ENCODE measurements around the gene KCTD4. TPM values are rescaled to one million over a fixed set of nuclear protein-coding genes. Genes with fewer than 3 reads are reported as not detected.

The KCTD4 gene
- total RNA-seq, 1 donor from 2014 or later, result not detected

DNA sequence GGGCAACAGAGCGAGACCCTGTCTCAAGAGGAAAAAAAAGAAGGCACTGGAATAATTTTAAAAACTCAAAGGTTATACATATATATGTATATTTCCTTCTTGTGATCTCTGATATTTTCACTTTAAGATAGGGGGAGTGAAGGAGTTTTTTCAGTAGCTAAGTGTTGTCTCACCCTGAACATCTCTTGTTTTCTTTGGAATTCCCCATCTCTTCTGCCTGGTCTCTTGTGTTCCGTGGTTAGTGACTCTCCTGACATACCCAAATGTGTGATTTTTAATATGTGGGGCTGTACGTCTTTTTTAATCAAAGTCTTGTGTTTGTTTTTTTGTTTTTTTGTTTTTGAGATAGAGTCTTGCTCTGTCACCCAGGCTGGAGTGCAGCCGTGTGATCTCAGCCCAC is 15.3 kb upstream of the KCTD4 start:
- no peak overlapping the region for H3K4me3 Mint-ChIP-seq
- no peaks in the 10 kb centered on the region for H3K27me3 Mint-ChIP-seq
- H3K27ac Mint-ChIP-seq, result no peak overlapping the region
- peaks cover 15% of the 10 kb centered on the region for H3K36me3 Mint-ChIP-seq
- H3K9me3 Mint-ChIP-seq, result peaks cover 4% of the 10 kb centered on the region
- no peak for DNase-seq (ENCODE audit: extremely low spot score, unreplicated experiment)
- H3K4me1 Mint-ChIP-seq (ENCODE audit: unreplicated experiment), result peaks cover 26% of the 10 kb centered on the region
- TF ChIP-seq, protein P1, sequence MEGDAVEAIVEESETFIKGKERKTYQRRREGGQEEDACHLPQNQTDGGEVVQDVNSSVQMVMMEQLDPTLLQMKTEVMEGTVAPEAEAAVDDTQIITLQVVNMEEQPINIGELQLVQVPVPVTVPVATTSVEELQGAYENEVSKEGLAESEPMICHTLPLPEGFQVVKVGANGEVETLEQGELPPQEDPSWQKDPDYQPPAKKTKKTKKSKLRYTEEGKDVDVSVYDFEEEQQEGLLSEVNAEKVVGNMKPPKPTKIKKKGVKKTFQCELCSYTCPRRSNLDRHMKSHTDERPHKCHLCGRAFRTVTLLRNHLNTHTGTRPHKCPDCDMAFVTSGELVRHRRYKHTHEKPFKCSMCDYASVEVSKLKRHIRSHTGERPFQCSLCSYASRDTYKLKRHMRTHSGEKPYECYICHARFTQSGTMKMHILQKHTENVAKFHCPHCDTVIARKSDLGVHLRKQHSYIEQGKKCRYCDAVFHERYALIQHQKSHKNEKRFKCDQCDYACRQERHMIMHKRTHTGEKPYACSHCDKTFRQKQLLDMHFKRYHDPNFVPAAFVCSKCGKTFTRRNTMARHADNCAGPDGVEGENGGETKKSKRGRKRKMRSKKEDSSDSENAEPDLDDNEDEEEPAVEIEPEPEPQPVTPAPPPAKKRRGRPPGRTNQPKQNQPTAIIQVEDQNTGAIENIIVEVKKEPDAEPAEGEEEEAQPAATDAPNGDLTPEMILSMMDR (conservative IDR thresholded peaks at IDR 0.05), result no peak

DNA sequence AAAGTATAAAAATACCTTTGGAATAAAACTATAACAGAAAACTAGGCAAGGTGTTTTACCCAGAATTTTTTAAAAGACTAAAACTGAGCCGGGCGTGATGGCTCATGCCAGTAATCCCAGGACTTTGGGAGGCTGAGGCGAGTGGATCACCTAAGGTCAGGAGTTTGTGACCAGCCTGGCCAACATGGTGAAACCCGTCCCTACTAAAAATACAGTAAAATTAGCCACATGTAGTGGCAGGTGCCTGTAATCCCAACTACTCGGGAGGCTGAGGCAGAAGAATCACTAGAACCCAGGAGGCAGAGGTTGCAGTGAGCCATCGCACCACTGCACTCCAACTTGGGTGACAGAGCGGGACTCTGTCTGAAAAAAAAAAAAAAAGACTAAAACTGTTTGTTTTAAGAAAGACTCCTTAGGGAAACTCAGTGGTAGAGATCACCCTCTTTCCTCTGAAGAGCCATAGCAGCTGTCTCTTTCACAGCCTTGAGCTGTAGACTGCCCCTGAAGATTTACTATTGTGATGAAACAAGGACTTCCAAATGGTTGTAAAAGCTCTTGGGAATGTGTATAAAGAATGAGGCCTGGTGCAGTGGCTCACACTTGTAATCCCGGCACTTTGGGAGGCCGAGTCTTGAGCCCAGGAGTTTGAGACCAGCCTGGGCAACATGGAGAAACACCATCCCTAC is 14.7 kb upstream of the KCTD4 start:
- TF ChIP-seq, protein P1 (conservative IDR thresholded peaks at IDR 0.05), result no peak
- Mint-ChIP-seq H3K27me3 (no peaks in the 10 kb centered on the region), H3K4me3 (no peak overlapping the region), H3K36me3 (peaks cover 21% of the 10 kb centered on the region), H3K4me1 (ENCODE audit: unreplicated experiment) (peaks cover 26% of the 10 kb centered on the region), H3K9me3 (peaks cover 4% of the 10 kb centered on the region), H3K27ac (no peak overlapping the region)
- no peak for DNase-seq (ENCODE audit: extremely low spot score, unreplicated experiment)

DNA sequence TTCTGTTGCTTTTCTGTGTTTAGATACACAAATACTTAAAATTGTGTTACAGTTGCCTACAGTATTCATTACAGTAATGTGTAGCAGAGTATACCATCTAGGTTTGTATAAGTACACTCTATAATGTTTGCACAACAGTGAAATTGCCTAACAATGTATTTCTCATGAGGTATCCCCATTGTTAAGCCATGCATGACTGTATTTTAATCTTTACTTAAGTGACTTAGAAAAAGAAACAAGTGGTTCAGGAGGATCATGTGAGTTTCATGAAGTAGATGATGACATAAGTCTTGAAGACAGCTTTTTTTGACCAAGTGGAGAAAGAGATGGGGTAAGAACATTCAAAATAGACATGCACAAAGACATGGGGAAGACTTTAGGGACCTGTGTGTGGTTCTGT is 8.4 kb upstream of the KCTD4 start:
- Mint-ChIP-seq H3K4me1 (ENCODE audit: unreplicated experiment) (peaks cover 7% of the 10 kb centered on the region), H3K27me3 (no peaks in the 10 kb centered on the region), H3K4me3 (no peak overlapping the region), H3K36me3 (peaks cover 30% of the 10 kb centered on the region), H3K9me3 (no peaks in the 10 kb centered on the region), H3K27ac (peak overlapping the region; percentile 15)
- no peak for DNase-seq (ENCODE audit: extremely low spot score, unreplicated experiment)
- TF ChIP-seq, protein P1 (conservative IDR thresholded peaks at IDR 0.05), result no peak

DNA sequence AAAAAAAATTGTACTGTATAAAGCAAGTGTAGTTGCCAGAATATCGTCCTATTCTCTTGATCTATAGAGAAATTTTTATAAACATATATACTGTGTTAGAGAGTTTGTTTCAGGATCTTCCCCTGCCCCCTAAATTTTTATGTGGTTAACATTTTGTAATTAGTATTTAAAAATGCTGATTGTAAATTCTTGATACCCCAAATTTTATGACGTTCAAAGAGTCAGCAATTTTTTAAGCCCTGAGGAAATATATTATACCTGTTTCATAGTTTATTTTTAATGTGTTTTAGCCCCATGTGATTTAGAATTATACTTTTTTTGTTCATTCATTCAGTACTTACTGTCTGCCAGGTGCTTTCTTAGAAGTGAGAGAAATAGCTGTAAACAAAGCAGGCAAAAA is 7.3 kb upstream of the KCTD4 start:
- no peaks in the 10 kb centered on the region for H3K27me3 Mint-ChIP-seq

DNA sequence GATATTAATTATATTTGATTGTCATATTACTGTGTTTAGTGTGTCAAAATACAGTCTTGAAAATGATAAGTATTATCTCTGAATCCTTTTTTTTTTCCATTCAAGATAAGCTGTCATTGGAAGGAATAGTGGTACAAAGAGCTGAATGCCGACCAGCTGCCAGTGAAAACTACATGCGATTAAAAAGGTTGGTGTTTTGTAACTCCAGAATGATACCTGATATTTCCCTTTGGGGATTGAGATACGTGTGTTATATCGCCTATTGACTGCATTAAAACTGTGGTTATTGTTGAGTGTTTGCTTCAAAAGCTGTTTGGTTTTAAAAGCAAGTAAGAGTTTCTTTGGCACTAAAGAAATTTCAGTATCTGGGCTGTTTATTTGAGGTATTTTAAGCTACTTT is 6.5 kb upstream of the KCTD4 start:
- DNase-seq (ENCODE audit: extremely low spot score, unreplicated experiment), result no peak
- TF ChIP-seq, protein P1 (conservative IDR thresholded peaks at IDR 0.05), result no peak
- no peak overlapping the region for H3K4me3 Mint-ChIP-seq
- H3K9me3 Mint-ChIP-seq, result no peaks in the 10 kb centered on the region
- no peak overlapping the region for H3K27ac Mint-ChIP-seq
- peaks cover 26% of the 10 kb centered on the region for H3K36me3 Mint-ChIP-seq
- H3K27me3 Mint-ChIP-seq, result no peaks in the 10 kb centered on the region
- H3K4me1 Mint-ChIP-seq (ENCODE audit: unreplicated experiment), result peaks cover 7% of the 10 kb centered on the region

More for the DNA sequence above, 7.3 kb upstream of the KCTD4 start:
- Mint-ChIP-seq H3K27ac (no peak overlapping the region), H3K4me1 (ENCODE audit: unreplicated experiment) (peaks cover 7% of the 10 kb centered on the region), H3K9me3 (no peaks in the 10 kb centered on the region), H3K4me3 (no peak overlapping the region), H3K36me3 (peaks cover 26% of the 10 kb centered on the region)
- no peak for DNase-seq (ENCODE audit: extremely low spot score, unreplicated experiment)
- TF ChIP-seq, protein P1 (conservative IDR thresholded peaks at IDR 0.05), result no peak
